OCI-LY7 (cell line): Measurements from ENCODE around the gene SPTAN1. TPM values are rescaled to one million over a fixed set of nuclear protein-coding genes. Genes with fewer than 3 reads are reported as not detected.

Source experiments
- BruUV-seq: library from RNA; stranded (reverse); fragments of 400-500 nt; replicated peaks from 2 replicates; lab custom pipeline; 2021; lab: Mats Ljungman, UMichigan
- CTCF ChIA-PET: fragments of 300-600 bp; sonication (Branson Sonifier 250); formaldehyde crosslinking; loops from one replicate; lab custom pipeline; 2022; ENCODE audit warnings: antibody characterized with exemption; ENCODE audit not compliant: unreplicated experiment; lab: Charles Lee
- POLR2A ChIA-PET: fragments of 300-600 bp; sonication (Branson Sonifier 250); formaldehyde crosslinking; loops from one replicate; lab custom pipeline; 2022; ENCODE audit warnings: antibody characterized with exemption; lab: Charles Lee
- DNase-seq: peaks from one replicate; pipeline ENCODE4 v3.0.0-alpha.2; 2015; ENCODE audit warnings: low spot score
- H2AFZ ChIP-seq: fragments of 200-600 bp; sonication (generic), shearing (Covaris generic); 2 replicates; pipeline ENCODE4 v1.6.1; 2014; ENCODE audit warnings: mild to moderate bottlenecking, antibody characterized with exemption, low read length, moderate library complexity
- H3K27ac ChIP-seq: fragments of 200-600 bp; sonication (generic); 2 replicates; pipeline ENCODE4 v1.5.1; 2014; ENCODE audit warnings: mixed run types, low read depth, mild to moderate bottlenecking, moderate library complexity, low read length, inconsistent platforms; ENCODE audit not compliant: poor library complexity, severe bottlenecking
- H3K36me3 ChIP-seq: fragments of 200-600 bp; sonication (generic); 2 replicates; pipeline ENCODE4 v1.6.1; 2014; ENCODE audit warnings: mild to moderate bottlenecking, antibody characterized with exemption, low read length, moderate library complexity, mixed read lengths; ENCODE audit not compliant: insufficient read depth
- H3K4me1 ChIP-seq: fragments of 200-600 bp; sonication (generic); 2 replicates; pipeline ENCODE4 v1.5.1; 2014; ENCODE audit warnings: mild to moderate bottlenecking, low read length; ENCODE audit not compliant: insufficient read depth, poor library complexity, severe bottlenecking
- H3K4me2 ChIP-seq: fragments of 200-600 bp; sonication (generic); 2 replicates; pipeline ENCODE4 v1.6.1; 2014; ENCODE audit warnings: mild to moderate bottlenecking, low read length
- H3K4me3 ChIP-seq: fragments of 200-600 bp; sonication (generic); 2 replicates; pipeline ENCODE4 v1.5.1; 2014; ENCODE audit warnings: mild to moderate bottlenecking, low read depth, low read length; ENCODE audit not compliant: poor library complexity, severe bottlenecking
- H3K79me2 ChIP-seq: fragments of 200-600 bp; sonication (generic); 2 replicates; pipeline ENCODE4 v1.6.1; 2016; ENCODE audit warnings: low read depth, mild to moderate bottlenecking, low read length, moderate library complexity, mixed read lengths; ENCODE audit not compliant: insufficient read depth
- H3K9me2 ChIP-seq: fragments of 200-600 bp; sonication (generic); 2 replicates; pipeline ENCODE4 v1.6.1; 2016; ENCODE audit warnings: mild to moderate bottlenecking, low read length, mixed read lengths; ENCODE audit not compliant: insufficient read depth
- H3K9me3 ChIP-seq: fragments of 200-600 bp; sonication (generic); 2 replicates; pipeline ENCODE4 v1.6.1; 2014; ENCODE audit warnings: mild to moderate bottlenecking, mixed run types, low read length, mixed read lengths
- H4K20me1 ChIP-seq: fragments of 200-600 bp; sonication (generic); 2 replicates; pipeline ENCODE4 v1.6.1; 2014; ENCODE audit warnings: mild to moderate bottlenecking, antibody characterized with exemption, low read length, moderate library complexity, mixed read lengths; ENCODE audit not compliant: insufficient read depth
- CTCF ChIP-seq: fragments of 200-600 bp; sonication (generic); conservative IDR thresholded peaks from 2 replicates; pipeline ENCODE4 v1.5.1; 2014; ENCODE audit warnings: mild to moderate bottlenecking, antibody characterized with exemption, low read length, moderate library complexity, mixed read lengths
- EZH2phosphoT487 ChIP-seq: fragments of 200-600 bp; sonication (generic); IDR thresholded peaks from 2 replicates; pipeline ENCODE4 v1.6.1; 2018; ENCODE audit warnings: low read depth, borderline replicate concordance, mild to moderate bottlenecking, mixed run types, antibody characterized with exemption, low read length, moderate library complexity, mixed read lengths
- intact Hi-C: fragments of 100-400 bp; cut with micrococcal nuclease; formaldehyde crosslinking; loops from one replicate; pipeline ENCODE4 v1.10.0; 2022; ENCODE audit not compliant: unreplicated experiment
- total RNA-seq, 2 experiments: library from RNA; depleted of rRNA in 1 of 2; stranded (reverse); fragments of >200 nt in 1 of 2; shearing (Covaris generic) in 1 of 2; gene quantifications; 2 replicates each; pipeline ENCODE4 v1.2.3, GENCODE V29; 2014 to 2022

Gene SPTAN1
- total RNA-seq, 2 experiments from 2014 or later: 239 to 259 TPM

GRCh38 chr9:128638580-128638979 is 86.2 kb downstream of the SPTAN1 start:
- intact Hi-C loops: no loop called here
- H3K79me2 ChIP-seq: no peaks in the 10 kb centered on the region
- ChIA-PET POLR2A (interaction anchor here (0.6 to 1.2 kb wide), 3 partner anchors 52 to 86 kb away, joined by 3 read pairs; partner anchors contain the start of gene ZDHHC12), CTCF (no interaction called here)
- peaks cover 11% of the 10 kb centered on the region for H3K4me1 ChIP-seq
- no peak for TF ChIP-seq CTCF
- TF ChIP-seq EZH2phosphoT487: no peak
- no peak overlapping the region for H3K4me3 ChIP-seq
- BruUV-seq: no TSS peak
- no peak overlapping the region for H3K27ac ChIP-seq
- H3K4me2 ChIP-seq: no peak overlapping the region
- no peaks in the 10 kb centered on the region for H4K20me1 ChIP-seq
- H3K36me3 ChIP-seq: peaks cover 26% of the 10 kb centered on the region; the same call in 1 of the 2 replicates
- H3K9me2 ChIP-seq: no peaks in the 10 kb centered on the region
- no peak overlapping the region for H2AFZ ChIP-seq
- DNase-seq: no peak
- no peaks in the 10 kb centered on the region for H3K9me3 ChIP-seq

GRCh38 chr9:128640603-128641002 is 88.2 kb downstream of the SPTAN1 start:
- intact Hi-C loops: loop anchor here (10.0 kb wide), 2 partner anchors 84 to 144 kb away; partner anchors contain the start of genes TBC1D13 and ZDHHC12
- Histone ChIP-seq H3K27ac (no peak overlapping the region), H3K36me3 (peaks cover 16% of the 10 kb centered on the region; the same call in 1 of the 2 replicates), H3K4me3 (no peak overlapping the region), H3K79me2 (no peaks in the 10 kb centered on the region), H4K20me1 (no peaks in the 10 kb centered on the region), H3K9me2 (no peaks in the 10 kb centered on the region), H2AFZ (no peak overlapping the region), H3K4me2 (no peak overlapping the region), H3K9me3 (no peaks in the 10 kb centered on the region), H3K4me1 (peaks cover 23% of the 10 kb centered on the region)
- ChIA-PET CTCF (no interaction called here), POLR2A (no interaction called here)
- no TSS peak for BruUV-seq
- DNase-seq: no peak
- TF ChIP-seq EZH2phosphoT487: no peak
- no peak for TF ChIP-seq CTCF

GRCh38 chr9:128642675-128643245 is 90.4 kb downstream of the SPTAN1 start:
- Histone ChIP-seq H3K27ac (peak overlapping the region; percentile 87), H2AFZ (peak overlapping the region; percentile 75; the same call in 1 of the 2 replicates)
- CTCF ChIA-PET: no interaction called here

More at GRCh38 chr9:128642675-128643245, 90.4 kb downstream of the SPTAN1 start:
- intact Hi-C loops: loop anchor here (10.0 kb wide), 2 partner anchors 82 to 142 kb away; partner anchors contain the start of genes TBC1D13 and ZDHHC12
- Histone ChIP-seq H4K20me1 (no peaks in the 10 kb centered on the region), H3K9me3 (no peaks in the 10 kb centered on the region), H3K9me2 (no peaks in the 10 kb centered on the region), H3K4me3 (no peak overlapping the region), H3K4me2 (peak overlapping the region; percentile 73), H3K79me2 (no peaks in the 10 kb centered on the region), H3K4me1 (peaks cover 23% of the 10 kb centered on the region), H3K36me3 (peaks cover 12% of the 10 kb centered on the region; the same call in 1 of the 2 replicates)
- no peak for TF ChIP-seq CTCF
- no peak for TF ChIP-seq EZH2phosphoT487
- DNase-seq: peak; percentile 17
- POLR2A ChIA-PET: interaction anchor here (0.6 to 1.5 kb wide), 5 partner anchors 11 to 342 kb away, joined by 3 to 8 read pairs (median 4); no protein-coding TSS in a partner anchor
- BruUV-seq: no TSS peak
